G401.6 (cell line): ENCODE results near the gene RPL7A.
"Not testable (repeated sequence)": the region's sequence is repeated elsewhere in the genome, so short reads cannot be mapped to it uniquely, and the experiment has no call there.

Experiments
- FAIRE-seq: peaks from 2 replicates; lab custom pipeline; 2012; peaks lifted over from hg19 to GRCh38; lab: Jason Lieb, UNC

The RPL7A gene

GRCh38 chr9:133389562-133389961 is 41.5 kb downstream of the RPL7A start:
- FAIRE-seq, result no peak

GRCh38 chr9:133390713-133391112 is 42.7 kb downstream of the RPL7A start:
- no peak for FAIRE-seq

- not testable (repeated sequence) for FAIRE-seq
Measured at GRCh38 chr9:133391449-133391848, 43.4 kb downstream of the RPL7A start.

GRCh38 chr9:133392308-133392707 is 44.3 kb downstream of the RPL7A start:
- FAIRE-seq, result not testable (repeated sequence)

- FAIRE-seq, result no peak
Measured at GRCh38 chr9:133393399-133393798, 45.4 kb downstream of the RPL7A start.

- no peak for FAIRE-seq
Measured at GRCh38 chr9:133394687-133395271, 46.8 kb downstream of the RPL7A start.

GRCh38 chr9:133396952-133397351 is 48.9 kb downstream of the RPL7A start:
- FAIRE-seq, result no peak

- FAIRE-seq, result no peak
Measured at GRCh38 chr9:133397370-133397769, 49.4 kb downstream of the RPL7A start.

- no peak for FAIRE-seq
Measured at GRCh38 chr9:133397895-133398294, 49.9 kb downstream of the RPL7A start.

GRCh38 chr9:133400292-133400691 is 52.3 kb downstream of the RPL7A start:
- no peak for FAIRE-seq
